Activated CD8-positive, alpha-beta memory T cell treated with anti-CD3 and anti-CD28 coated beads for 48 hours (primary cell): ENCODE data around the gene ATP8A2.
"Not testable (repeated sequence)": the region's sequence is repeated elsewhere in the genome, so short reads cannot be mapped to it uniquely, and the experiment has no call there.

Experiments
- DNase-seq, 3 experiments: peaks; one replicate each; pipeline ENCODE4 v3.0.0-alpha.2; 2020; ENCODE audit warnings: low read depth in 2 of 3, low spot score in 2 of 3

The ATP8A2 gene

DNA sequence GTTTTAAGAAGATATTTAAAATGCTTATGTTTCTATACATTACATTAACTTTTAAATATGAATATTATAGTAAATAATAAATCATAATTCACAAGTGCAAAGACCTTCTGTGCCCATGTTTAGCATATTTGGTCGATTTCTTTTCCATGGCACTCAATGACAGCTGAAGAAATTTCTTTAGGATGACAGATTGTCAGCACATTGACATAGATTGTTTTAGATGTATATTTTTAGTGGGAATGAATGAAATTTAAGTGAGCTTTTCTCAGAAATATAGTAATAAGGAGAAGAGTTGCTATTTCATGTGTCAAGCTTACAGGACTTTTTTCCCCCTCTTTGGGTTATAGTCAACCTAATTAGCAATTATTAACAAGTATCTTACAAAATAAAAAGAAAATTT lies 423.5 kb downstream of the ATP8A2 start:
- DNase-seq, result no peak

DNA sequence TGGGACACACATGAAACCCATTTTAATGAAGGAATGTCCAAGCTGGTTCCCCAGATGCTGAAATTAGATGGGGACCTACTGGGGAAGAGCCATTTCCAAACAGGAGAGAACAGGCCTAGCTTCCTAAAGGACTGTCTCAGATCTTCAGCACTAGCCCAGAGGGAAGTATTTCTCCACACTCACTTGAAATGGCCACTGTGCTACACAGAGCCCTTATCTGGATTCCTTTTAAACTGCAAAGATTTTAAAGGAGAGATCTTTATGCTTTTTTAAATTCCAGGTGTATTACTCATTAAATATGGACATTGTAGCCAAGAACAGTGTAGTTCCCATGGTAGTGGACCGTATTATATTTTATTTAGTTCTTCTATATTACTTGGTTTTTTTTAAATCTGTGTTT lies 424.7 kb downstream of the ATP8A2 start:
- DNase-seq, result no peak

DNA sequence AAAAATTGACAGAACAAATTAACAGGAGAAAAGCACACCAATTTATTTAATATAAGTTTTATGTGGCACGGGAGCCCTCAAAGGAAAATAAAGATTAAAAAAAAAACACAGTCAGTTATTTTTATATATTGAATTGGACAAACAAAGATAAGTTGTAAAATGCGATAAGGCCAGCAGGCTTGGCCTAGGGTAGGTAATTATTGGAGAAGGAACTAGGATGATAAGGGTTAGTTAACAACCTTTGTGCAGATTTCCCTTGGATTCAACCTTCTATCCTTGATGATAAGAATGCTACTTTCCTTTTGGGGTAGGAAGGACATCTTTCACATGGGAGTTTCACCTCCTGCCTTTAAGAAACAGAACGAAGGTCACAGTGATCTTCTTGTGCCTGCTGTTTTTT lies 427.2 kb downstream of the ATP8A2 start:
- DNase-seq, result no peak

DNA sequence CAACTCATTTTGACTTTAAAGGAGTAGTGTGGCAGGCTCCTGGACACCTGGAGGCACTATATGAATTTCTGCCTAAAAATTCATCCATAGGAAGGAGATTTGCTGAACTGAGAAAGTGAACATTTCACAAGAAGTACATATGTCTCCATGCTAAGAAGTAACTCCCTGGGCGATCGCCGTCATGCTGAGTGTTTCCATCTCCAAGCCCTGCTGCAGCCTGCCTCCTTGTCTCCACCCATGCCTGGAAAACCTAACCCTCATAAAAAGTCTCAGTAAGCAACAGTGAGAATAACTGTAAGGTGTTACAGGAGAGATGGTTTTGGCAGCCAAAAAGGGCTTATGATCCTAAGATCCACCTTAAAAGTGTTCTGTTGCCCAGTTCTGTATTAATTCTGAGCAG lies 428.7 kb downstream of the ATP8A2 start:
- DNase-seq, result no peak

DNA sequence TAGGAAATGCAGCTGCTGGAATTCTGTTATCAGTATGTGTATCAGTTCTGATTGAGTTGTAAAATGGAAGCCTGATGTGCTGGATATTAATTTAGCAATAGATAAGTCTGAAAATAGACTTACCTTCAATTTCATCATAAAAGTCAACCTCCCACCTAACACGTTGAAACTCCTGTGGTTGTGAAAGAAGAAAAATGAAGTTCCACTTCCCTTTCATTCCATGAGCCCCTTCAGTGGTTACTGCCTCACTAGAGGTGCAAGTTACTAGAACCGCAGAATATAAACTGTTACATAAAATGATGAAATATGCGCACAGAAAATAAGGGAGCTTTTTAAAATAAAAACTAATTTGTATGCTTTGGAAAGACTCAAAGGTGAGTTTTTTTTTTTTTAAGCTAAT lies 430.8 kb downstream of the ATP8A2 start:
- no peak for DNase-seq

DNA sequence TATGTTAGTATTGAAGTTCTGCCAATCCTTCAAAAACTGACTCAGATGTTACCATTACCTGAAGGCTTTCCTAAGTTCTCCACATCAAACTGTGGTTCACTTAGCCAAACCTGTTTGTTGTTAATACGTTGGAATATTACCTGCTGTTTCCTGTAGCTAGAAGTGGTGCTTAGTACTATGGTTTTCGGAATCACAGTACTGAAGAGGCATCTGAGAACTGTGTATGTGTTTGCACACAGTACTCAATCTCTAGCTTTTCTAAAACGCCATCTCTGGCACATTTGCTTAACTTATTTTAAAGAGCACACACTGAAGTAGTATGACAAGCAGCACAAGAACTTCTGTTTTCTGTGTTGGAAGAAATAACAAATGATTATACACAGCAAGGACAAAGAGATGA lies 431.9 kb downstream of the ATP8A2 start:
- DNase-seq, result no peak

DNA sequence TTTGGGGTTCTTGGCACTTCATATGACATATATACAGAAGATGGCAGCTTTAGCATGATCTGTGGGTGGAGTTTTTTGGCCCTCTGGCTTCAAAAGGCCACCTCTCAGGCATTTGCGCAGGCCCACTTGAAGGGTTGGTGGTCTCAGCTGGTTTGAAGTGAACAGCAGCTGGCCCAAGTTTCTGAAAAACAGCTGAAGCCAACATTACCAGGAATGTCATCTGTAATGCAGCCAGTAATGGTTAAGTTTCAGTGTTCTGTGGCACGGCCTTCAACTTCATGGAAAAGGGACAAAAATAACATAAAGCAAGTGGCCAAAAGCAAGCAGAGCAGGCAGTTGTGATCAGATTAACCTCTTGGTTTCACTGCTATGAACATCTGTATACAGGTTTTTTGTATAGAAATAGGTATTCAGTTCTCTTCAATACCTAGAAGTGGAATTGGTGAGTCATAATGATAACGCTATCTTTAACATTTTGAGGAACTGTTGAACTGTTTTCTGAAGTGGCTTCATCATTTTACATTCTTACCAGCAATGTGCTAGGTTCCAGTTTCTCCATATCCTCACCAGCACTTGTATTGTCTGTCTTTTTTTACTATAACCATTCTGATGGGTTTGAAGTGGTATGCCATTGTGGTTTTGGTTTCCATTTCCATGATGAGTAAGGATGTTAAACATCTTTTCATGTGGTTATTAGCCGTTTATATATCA lies 434.6 kb downstream of the ATP8A2 start:
- no peak for DNase-seq

DNA sequence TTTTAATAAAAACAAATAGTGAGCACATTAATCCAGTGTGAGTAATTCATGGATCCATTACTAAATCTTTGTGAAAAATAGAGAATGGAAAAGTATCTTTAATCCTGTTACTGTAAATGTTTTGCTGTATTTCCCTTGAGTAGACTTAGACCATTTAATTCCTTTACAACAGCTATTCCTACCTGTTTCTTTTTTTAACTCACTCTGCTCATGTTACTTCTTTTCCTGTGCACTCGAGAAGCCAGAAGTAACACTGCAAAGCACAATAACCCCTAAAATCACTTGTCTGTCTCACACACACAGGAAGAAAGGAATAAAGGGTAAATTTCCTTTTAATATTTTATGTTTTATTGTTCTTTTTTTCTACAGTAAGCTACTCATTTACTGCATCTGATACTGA lies 435.8 kb downstream of the ATP8A2 start:
- DNase-seq, result no peak

DNA sequence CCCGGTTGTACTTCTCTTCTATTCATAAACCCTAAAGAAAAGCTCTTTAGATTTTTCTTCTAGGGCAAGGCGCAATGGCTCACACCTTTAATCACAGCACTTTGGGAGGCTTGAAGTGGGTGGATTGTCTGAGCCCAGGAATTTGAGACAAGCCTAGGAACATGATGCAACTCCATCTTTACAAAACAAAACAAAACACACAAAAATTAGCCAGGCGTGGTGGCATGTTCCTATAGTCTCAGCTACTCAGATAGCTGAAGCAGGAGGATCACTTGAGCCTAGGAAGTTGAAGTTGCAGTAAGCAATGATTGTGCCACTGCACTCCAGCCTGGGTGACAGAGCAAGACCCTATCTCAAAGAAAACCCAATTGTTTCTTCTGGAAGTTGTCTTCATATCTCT lies 439.7 kb downstream of the ATP8A2 start:
- DNase-seq, result no peak

DNA sequence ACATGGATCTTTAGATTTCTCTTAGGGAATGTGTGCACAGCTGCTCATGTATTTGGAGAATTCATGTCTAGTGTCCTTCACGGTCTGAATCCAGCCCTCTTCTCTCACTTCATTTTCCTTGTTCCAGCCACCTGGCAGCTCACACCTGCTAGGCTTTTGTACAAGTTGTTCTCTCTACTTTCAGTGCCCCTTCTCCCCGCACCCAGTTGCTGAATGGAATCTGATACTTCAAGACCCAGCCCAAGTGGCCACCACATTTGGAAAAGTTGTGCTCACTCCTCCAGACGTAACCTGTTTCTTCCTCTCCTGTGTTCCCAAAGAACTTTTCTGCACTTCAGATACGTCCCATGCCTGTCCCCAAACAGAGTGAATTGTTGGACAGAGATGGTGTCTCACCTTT lies 444.5 kb downstream of the ATP8A2 start:
- no peak for DNase-seq

DNA sequence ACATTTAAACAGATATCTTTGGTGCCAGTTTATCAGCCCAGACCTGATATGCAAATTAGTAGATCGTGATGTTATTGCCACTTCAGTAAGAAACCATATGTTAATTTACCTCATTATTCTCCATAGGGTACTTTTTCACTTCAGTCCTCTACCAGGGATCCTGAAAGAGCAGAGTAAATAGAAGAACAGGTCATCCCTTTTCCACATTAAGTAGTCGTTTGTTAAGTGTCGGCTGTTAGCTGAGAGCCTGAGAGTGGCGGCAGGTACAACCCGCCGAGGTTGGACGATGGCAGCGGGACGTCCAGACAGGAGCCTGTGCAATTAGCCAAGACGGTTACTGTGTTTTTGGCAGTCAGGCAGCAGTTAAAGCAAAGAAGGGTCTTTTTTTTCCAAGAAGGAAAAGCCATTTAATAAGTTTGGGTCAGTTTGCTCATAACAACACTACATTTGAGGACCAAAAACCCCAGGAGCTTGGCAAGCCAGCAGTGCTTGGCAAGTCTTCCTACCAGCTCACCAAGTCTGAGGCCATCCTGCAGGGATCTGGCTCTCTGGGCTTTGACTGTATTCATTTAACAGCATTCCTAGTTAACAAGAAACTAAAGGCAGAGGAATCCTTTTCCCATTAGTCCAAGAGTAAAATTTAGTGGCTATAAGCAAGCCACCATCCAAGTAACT lies 448.2 kb downstream of the ATP8A2 start:
- no peak for DNase-seq

DNA sequence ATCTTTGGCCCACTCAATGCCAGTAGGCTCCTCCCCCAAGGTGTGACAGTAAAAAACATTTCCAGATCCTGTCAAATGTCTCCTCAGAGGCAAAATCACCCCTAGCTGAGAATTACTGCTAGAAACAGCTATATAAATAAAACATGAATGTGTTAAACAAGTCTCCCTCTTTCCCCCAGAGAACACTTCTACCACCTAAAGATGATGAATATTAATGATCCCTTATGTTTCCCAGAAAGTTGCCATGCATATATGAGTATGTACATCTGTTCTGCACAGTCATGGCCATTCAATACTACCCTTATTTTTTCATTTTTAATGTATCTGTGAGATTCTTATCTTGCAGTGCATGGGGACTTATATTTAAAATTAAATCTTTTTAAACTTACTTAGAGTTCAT lies 450.0 kb downstream of the ATP8A2 start:
- no peak for DNase-seq

DNA sequence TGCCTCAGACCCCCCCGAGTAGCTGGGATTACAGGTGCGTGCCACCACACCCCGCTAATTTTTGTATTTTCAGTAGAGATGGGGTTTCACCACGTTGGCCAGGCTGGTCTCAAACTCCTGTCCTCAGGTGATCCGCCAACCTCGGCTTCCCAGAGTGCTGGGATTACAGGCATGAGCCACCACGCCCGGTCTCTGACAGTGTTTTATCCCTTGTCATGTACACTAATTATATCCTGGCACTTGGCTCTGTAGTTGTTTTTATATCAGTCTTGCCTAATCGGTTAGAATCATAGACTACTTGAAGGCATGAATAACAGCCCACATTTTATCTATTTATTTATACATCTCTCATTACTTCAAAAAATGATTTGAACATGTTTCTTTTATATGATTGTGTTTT lies 455.4 kb downstream of the ATP8A2 start:
- DNase-seq, result not testable (repeated sequence)

DNA sequence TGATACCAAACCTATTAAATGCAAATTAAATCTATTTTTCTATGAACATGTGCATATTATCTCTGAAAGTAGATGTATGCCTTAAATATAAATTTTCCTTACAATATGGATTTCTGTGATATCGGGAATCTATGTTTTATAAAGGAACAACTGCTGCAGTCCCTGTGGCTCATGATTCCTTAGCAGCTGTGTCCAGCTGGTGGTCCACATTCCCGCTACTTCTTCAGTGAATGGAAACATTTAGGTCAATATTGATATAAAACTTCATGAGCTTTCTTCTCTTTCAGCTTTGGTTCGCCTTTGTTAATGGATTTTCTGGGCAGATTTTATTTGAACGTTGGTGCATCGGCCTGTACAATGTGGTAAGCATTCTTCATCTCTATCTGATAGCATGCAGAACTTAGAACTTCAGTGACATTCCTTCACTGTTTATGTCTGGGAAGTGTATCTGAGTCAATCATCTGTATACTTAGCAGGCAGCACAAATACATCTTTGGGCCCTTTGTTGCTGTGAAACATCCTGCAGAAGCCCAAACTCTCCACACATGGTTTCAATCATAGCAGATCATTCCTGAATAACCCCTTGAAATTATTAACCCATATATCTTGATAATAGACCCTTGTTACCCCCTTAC lies 456.2 kb downstream of the ATP8A2 start:
- DNase-seq, result no peak

DNA sequence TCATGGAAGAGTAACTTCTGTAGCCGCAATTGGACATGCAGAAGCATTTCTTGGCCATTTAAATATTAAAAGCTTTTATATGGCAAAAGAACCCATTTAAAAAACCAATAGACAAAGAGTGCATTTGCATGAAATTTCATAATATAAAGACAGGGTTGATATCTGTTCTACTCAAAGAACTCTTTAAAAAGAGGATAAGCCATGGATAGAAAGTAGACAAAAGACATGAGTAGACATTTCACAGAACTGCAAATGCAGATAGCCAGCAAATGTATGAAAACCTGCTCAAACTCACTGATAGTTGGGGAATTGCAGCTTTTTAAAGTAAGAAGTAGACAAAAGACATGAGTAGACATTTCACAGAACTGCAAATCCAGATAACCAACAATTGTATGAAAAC lies 462.0 kb downstream of the ATP8A2 start:
- no peak for DNase-seq

DNA sequence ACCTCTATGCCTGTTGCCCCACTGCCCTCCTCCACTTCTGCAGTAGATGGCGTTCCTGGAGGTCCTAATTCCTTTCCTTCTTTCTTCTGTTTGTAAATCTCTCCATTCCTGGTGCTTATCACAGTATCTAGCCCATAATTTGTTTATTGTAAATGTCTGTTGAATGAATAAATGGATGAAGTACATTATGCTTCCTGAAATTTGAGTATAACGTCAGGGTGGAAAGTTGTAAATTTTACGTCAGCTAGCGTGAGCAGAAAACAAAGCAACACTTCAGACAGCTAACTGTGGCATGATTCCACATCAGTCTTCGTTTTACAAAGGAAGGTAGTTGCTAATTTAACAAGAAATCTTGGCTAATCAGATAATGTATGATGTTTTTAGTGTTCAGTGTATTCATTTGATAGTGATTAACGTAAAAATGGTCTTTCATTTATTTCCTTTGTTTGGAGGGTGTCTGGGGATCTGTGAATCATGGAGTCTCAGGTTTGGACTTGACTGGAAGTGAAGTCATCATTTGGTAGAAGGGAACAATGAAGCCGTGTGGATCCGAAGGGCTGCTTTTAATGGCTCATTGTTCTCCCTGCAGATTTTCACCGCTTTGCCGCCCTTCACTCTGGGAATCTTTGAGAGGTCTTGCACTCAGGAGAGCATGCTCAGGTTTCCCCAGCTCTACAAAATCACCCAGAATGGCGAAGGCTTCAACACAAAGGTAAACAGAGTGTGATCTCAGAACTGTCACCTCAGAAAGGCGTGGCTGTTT lies 465.0 kb downstream of the ATP8A2 start:
- DNase-seq, result no peak

DNA sequence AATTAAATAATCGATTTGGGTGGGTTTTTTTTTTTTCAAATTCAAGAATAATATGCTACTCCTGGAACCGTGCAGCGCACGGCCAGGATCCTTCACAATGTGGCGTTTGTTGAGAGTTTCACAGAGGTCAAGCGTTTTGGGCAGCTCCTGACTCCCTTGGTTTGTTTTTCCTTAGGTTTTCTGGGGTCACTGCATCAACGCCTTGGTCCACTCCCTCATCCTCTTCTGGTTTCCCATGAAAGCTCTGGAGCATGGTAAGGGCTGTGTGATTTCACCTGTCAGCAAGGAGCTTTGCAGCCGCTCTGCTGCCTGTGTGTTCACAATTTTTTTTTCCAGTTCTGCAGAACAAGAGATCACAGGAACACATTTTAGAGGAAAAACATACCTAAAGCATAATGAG lies 467.6 kb downstream of the ATP8A2 start:
- no peak for DNase-seq

DNA sequence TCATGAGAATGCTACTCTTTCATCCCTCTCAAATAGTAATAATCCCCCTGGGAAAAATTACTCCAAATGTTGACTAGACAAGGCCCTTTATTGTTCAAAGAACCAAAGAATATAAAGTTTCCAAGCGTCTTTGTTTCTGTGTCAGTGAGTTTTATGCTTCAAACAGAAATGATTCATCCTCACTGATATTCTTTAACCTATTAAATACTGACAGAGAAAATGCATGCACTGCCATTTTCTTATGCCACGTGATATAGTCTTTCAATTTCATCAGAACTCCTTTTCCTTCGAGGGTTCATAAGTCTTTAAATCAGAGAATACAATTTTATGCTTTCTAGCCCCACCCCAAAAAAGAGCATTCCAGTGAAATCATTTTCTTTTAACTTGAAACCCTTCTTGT lies 468.5 kb downstream of the ATP8A2 start:
- DNase-seq, result no peak

DNA sequence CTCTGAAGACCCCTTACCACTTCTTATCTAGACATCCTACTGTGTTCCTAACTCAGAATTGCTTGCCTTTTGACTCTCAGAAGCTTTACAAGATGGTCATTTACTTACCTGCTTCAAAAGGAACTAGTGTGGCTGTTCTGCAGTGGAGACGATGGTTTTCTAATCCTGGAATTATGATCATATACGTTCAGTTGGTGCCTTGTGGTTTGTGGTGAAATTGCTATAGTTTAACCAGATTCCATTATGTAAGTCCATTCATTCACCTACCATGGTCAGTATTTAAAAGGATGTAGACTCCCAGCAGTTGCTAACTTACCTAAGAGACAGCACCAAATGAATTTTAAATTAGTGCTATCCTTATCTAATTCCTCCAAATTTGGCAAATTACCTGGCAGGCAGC lies 469.2 kb downstream of the ATP8A2 start:
- no peak for DNase-seq

DNA sequence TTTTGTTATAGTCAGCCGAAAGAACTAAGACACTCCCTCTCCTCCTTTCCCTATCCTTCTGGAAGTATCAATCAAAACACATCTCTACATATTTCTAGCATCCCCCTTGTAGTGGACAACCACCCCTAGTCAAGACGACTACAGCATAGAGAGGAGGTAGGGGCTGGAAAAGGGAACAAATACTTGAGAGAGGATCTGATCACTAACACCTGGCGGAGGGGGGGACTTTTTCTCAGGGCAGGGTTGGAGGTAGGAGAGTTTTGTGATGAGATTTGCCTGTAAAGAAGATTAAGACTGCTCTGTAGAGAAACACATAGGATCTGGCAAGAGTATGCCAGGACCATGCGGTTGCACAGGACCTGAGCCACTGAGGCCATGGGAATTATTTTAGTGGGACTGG lies 471.9 kb downstream of the ATP8A2 start:
- no peak for DNase-seq

DNA sequence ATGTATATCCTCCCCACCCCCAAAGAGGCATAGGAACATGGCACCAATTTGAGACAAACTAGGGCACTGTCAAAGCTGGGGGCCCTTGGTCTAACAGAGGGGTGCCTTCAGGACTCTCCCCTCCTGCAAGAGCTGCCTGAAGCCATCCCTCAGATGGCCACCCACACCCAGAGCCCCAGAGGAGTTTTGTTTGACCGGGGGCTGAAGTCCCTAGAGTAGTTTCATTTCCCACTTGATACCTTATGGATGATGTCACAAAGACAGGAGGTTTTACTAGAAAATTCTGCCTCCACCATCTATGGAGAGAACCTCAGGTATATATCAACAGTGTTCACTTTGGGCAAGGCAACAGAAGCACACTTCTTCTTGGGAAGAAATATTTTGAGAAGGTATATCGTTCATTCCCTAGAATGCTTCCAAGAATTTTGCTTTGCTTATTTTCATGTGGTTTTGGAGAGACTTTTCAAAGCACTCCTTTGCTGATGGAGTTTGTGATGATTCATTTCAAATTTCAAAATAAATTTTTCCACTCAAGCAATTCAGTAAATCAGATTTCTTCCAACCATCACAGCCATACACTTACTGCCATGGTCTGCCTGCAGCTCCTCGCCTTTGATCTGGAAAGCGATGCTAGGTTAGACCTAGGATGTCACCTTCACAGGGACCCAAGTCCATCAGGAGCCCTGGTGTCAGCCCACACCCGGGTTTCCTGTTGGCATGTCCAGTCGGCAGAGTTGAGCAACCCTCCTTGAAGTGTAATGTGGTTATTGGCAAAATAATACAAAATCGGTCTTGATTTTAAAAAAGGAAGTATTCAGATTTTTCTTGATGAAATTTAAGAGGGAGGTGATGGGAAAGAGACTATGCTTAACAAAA lies 473.0 kb downstream of the ATP8A2 start:
- no peak for DNase-seq
